Activated naive CD8-positive, alpha-beta T cell (primary cell): Measurements from ENCODE around the gene NTMT1.

Experiments used
- H3K27ac Mint-ChIP-seq: one replicate; pipeline ENCODE4 v1.8.0; 2021; ENCODE audit warnings: mixed read lengths
- H3K27me3 Mint-ChIP-seq: one replicate; pipeline ENCODE4 v1.8.0; 2021; ENCODE audit warnings: mixed read lengths
- H3K36me3 Mint-ChIP-seq: one replicate; pipeline ENCODE4 v1.8.0; 2021; ENCODE audit warnings: mixed read lengths
- H3K4me1 Mint-ChIP-seq: one replicate; pipeline ENCODE4 v1.8.0; 2021; ENCODE audit warnings: low read depth, mixed read lengths
- H3K4me3 Mint-ChIP-seq: one replicate; pipeline ENCODE4 v1.8.0; 2021; ENCODE audit warnings: mild to moderate bottlenecking, mixed read lengths
- H3K9me3 Mint-ChIP-seq: one replicate; pipeline ENCODE4 v1.8.0; 2021; ENCODE audit warnings: low read depth, mixed read lengths

NTMT1 gene

GRCh38 chr9:129626079-129626624 is at the start of gene NTMT1:
Gene NTMT1, plus strand, starts transcription at chr9:129626163. Its CDS starts 6,541 bp downstream, at chr9:129632704.
- peak within 1 kb of the TSS; percentile 97 for H3K4me3 Mint-ChIP-seq
- H3K27ac Mint-ChIP-seq = peak within 1 kb of the TSS; percentile 99
- no peaks in the 10 kb centered on the region for H3K9me3 Mint-ChIP-seq
- H3K4me1 Mint-ChIP-seq = peaks cover 57% of the 10 kb centered on the region
- peaks cover 6% of the 10 kb centered on the region for H3K36me3 Mint-ChIP-seq
- peaks cover 2% of the 10 kb centered on the region for H3K27me3 Mint-ChIP-seq

GRCh38 chr9:129576546-129577543 is 49.1 kb upstream of the NTMT1 start:
- H3K27ac Mint-ChIP-seq = no peak overlapping the region
- H3K4me1 Mint-ChIP-seq = peaks cover 19% of the 10 kb centered on the region
- H3K4me3 Mint-ChIP-seq = no peak overlapping the region
- H3K9me3 Mint-ChIP-seq = no peaks in the 10 kb centered on the region
- no peaks in the 10 kb centered on the region for H3K36me3 Mint-ChIP-seq
- peaks cover under 1% of the 10 kb centered on the region for H3K27me3 Mint-ChIP-seq

GRCh38 chr9:129579294-129579693 is 46.7 kb upstream of the NTMT1 start:
- Mint-ChIP-seq H3K9me3 (no peaks in the 10 kb centered on the region), H3K27ac (no peak overlapping the region), H3K4me1 (peaks cover 36% of the 10 kb centered on the region), H3K27me3 (no peaks in the 10 kb centered on the region), H3K4me3 (no peak overlapping the region), H3K36me3 (no peaks in the 10 kb centered on the region)

- peak overlapping the region; percentile 27 for H3K4me3 Mint-ChIP-seq
- H3K36me3 Mint-ChIP-seq = no peaks in the 10 kb centered on the region
- no peaks in the 10 kb centered on the region for H3K27me3 Mint-ChIP-seq
- peaks cover 43% of the 10 kb centered on the region for H3K4me1 Mint-ChIP-seq
- no peak overlapping the region for H3K27ac Mint-ChIP-seq
- H3K9me3 Mint-ChIP-seq = no peaks in the 10 kb centered on the region
These were observed 45.6 kb upstream of the NTMT1 start for GRCh38 chr9:129580211-129580915.

DNA sequence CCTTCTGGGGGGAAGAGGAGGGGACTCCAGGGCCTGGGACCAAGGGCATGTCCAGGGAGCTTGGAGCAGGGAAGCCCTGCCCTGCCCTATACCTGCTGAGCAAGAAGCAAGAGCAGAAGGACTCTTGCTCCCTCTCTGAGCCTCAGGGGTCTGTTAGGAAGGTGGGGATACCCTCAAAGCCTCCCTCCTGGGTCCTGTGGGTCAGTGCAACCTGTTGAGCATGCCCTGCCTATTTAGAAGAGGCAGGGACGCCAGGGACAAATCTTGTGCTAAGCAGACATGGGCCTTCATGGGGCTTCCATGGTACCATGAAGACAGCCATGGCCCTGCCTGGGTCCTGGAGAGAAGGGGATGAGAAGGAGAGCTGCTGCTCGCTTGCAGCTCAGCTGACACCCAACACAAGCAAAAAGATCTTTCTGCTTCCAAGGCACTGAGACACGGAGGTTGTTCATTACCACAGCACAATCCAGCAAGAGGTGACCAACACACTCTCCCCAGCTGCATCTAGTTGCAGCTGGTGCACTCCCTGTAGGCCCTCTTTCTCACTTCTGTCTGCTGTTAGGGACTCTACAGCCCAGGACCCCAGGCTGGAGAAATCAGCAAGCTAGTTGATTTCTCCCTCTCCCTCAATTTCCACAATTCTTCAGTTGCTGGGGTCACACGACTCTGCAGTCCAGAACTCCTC is 44.3 kb upstream of the NTMT1 start:
- H3K4me1 Mint-ChIP-seq = peaks cover 50% of the 10 kb centered on the region
- H3K27me3 Mint-ChIP-seq = no peaks in the 10 kb centered on the region
- no peak overlapping the region for H3K27ac Mint-ChIP-seq
- H3K36me3 Mint-ChIP-seq = no peaks in the 10 kb centered on the region
- H3K4me3 Mint-ChIP-seq = no peak overlapping the region
- no peaks in the 10 kb centered on the region for H3K9me3 Mint-ChIP-seq

- H3K4me1 Mint-ChIP-seq = peaks cover 60% of the 10 kb centered on the region
- no peaks in the 10 kb centered on the region for H3K9me3 Mint-ChIP-seq
- H3K27ac Mint-ChIP-seq = no peak overlapping the region
- no peaks in the 10 kb centered on the region for H3K36me3 Mint-ChIP-seq
- H3K27me3 Mint-ChIP-seq = no peaks in the 10 kb centered on the region
- no peak overlapping the region for H3K4me3 Mint-ChIP-seq
These were observed 43.1 kb upstream of the NTMT1 start for GRCh38 chr9:129582855-129583254.

DNA sequence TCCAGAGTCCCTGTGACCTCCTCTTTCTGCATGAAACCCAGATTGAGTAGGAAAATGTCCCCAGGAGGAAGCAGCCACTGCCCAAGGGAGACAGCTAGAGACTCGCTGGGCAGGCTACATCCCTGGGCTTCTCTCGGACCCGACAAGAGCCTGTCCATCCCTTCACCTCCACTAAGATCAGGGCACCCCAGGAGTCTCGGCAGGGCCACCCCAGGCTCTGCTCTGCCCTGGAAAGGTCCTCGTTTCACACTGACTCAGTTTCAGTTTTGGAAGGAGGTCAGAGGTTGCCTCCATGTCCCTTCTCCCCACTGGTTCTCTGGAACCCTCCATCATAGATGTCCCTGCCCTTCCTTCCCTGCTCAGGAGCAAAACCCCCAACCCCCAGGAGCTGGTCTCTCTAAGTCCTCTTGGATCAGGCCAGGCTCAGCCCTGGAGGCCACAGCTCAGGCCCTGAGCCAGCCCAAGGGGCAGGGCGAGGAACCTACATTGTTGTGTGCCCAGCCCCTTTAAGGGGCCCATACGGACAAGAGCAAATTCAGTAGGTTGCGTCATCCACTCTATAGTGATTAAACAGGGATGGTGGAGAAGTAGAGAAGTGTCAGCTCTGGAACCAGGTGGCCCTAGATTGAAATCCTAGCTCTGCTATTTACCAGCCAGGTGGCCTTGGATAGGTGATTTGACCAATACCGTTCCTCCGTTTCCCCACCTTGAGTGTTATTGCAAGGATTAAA is 42.5 kb upstream of the NTMT1 start:
- Mint-ChIP-seq H3K36me3 (no peaks in the 10 kb centered on the region), H3K4me1 (peaks cover 60% of the 10 kb centered on the region), H3K27me3 (no peaks in the 10 kb centered on the region)

GRCh38 chr9:129584136-129584535 is 41.8 kb upstream of the NTMT1 start:
- H3K27me3 Mint-ChIP-seq = no peaks in the 10 kb centered on the region
- no peaks in the 10 kb centered on the region for H3K36me3 Mint-ChIP-seq
- H3K4me3 Mint-ChIP-seq = peak overlapping the region; percentile 17
- H3K4me1 Mint-ChIP-seq = peaks cover 59% of the 10 kb centered on the region
- H3K9me3 Mint-ChIP-seq = no peaks in the 10 kb centered on the region
- peak overlapping the region; percentile 72 for H3K27ac Mint-ChIP-seq

More for the DNA sequence above, 42.5 kb upstream of the NTMT1 start:
- Mint-ChIP-seq H3K9me3 (no peaks in the 10 kb centered on the region), H3K4me3 (no peak overlapping the region), H3K27ac (no peak overlapping the region)

DNA sequence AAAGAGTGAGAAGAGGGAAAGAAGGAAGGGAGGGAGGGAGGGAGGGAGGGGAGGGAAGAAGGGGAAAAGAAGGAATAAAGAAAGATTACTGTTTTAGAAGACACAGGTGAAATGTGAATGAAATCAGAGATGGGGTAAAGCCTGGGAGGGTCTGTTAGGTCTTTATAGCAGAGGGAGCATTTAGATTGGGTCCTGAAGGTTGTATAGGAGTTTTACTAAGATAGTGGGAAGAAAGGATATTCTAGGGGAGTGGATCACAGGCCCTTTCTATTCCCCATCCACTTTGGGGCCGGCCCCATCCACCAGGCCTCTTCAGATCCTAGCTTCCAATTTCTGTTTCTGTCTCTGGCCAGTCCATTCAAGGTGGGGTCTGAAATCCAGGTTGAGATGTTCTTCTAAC is 40.6 kb upstream of the NTMT1 start:
- Mint-ChIP-seq H3K36me3 (no peaks in the 10 kb centered on the region), H3K27ac (no peak overlapping the region), H3K4me1 (peaks cover 47% of the 10 kb centered on the region), H3K9me3 (no peaks in the 10 kb centered on the region), H3K4me3 (no peak overlapping the region), H3K27me3 (no peaks in the 10 kb centered on the region)

GRCh38 chr9:129586245-129586644 is 39.7 kb upstream of the NTMT1 start:
- Mint-ChIP-seq H3K4me1 (peaks cover 42% of the 10 kb centered on the region), H3K27me3 (no peaks in the 10 kb centered on the region), H3K27ac (peak overlapping the region; percentile 64), H3K36me3 (no peaks in the 10 kb centered on the region), H3K9me3 (no peaks in the 10 kb centered on the region), H3K4me3 (peak overlapping the region; percentile 18)

DNA sequence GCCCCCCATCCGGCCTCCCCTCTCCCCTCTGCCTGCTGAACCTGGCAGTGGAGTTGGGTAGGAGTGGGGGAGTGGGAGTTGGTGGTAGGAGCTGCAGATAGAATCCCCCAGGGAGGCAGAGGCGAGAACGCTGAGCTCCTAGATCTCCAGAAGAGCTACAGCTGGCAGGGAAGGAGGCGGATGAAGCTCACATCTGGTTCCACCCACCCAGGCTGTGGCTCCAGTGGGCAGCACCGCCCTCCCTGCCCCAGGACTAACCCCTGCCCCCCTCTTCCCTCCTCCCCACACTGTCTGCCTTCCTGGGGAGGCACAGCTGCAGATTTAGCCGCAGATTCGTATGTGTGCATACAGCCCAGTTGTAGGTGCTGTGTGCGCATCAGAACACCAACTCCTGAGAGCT is 39.3 kb upstream of the NTMT1 start:
- Mint-ChIP-seq H3K27ac (no peak overlapping the region), H3K27me3 (no peaks in the 10 kb centered on the region), H3K9me3 (no peaks in the 10 kb centered on the region), H3K36me3 (no peaks in the 10 kb centered on the region), H3K4me1 (peaks cover 42% of the 10 kb centered on the region), H3K4me3 (no peak overlapping the region)

GRCh38 chr9:129587487-129588262 is 38.3 kb upstream of the NTMT1 start:
- Mint-ChIP-seq H3K27ac (no peak overlapping the region), H3K27me3 (no peaks in the 10 kb centered on the region), H3K36me3 (no peaks in the 10 kb centered on the region), H3K4me1 (peaks cover 35% of the 10 kb centered on the region), H3K9me3 (no peaks in the 10 kb centered on the region), H3K4me3 (no peak overlapping the region)

GRCh38 chr9:129590466-129590865 is 35.5 kb upstream of the NTMT1 start:
- H3K4me3 Mint-ChIP-seq = no peak overlapping the region
- no peaks in the 10 kb centered on the region for H3K36me3 Mint-ChIP-seq
- H3K27ac Mint-ChIP-seq = no peak overlapping the region
- H3K9me3 Mint-ChIP-seq = no peaks in the 10 kb centered on the region
- no peaks in the 10 kb centered on the region for H3K27me3 Mint-ChIP-seq
- H3K4me1 Mint-ChIP-seq = peaks cover 19% of the 10 kb centered on the region
